A549 (cell line): ENCODE data around the gene SLC8A1.

Source experiments
- HDAC2 ChIP-seq: fragments of 200-600 bp; sonication (generic); IDR thresholded peaks from 2 replicates; pipeline ENCODE4 v1.6.1; 2016
- MAFK ChIP-seq: fragments of 450-650 bp; IDR thresholded peaks from 2 replicates; pipeline ENCODE4 v1.6.1; 2014; ENCODE audit not compliant: partially characterized antibody
- NR3C1 ChIP-seq: fragments of >200 bp; sonication (Bioruptor Twin); formaldehyde crosslinking; IDR thresholded peaks from 3 replicates; pipeline ENCODE4 v1.6.1; 2017
- PHF8 ChIP-seq: fragments of 200-600 bp; sonication (generic); IDR thresholded peaks from 2 replicates; pipeline ENCODE4 v1.6.1; 2016; ENCODE audit warnings: low read depth, mild to moderate bottlenecking, antibody characterized with exemption, moderate library complexity, borderline replicate concordance
- POLR2A ChIP-seq: IDR thresholded peaks from 2 replicates; pipeline ENCODE4 v1.6.1; 2012; ENCODE audit warnings: mild to moderate bottlenecking, low read length
- POLR2AphosphoS2 ChIP-seq: conservative IDR thresholded peaks from 2 replicates; pipeline ENCODE4 v1.6.1; 2012; ENCODE audit warnings: low read length, improper control_type of control experiment, inconsistent platforms
- RAD21 ChIP-seq, 2 experiments: fragments of >200 bp in 1 of 2; sonication (Bioruptor Twin) in 1 of 2; formaldehyde crosslinking in 1 of 2; IDR thresholded peaks in 1 of 2; conservative IDR thresholded peaks in 1 of 2; 2 replicates in 1 of 2; 3 replicates in 1 of 2; pipeline ENCODE4 v1.6.1; 2012 to 2018; ENCODE audit warnings: inconsistent platforms in 1 of 2
- RFX5 ChIP-seq: fragments of 450-650 bp; IDR thresholded peaks from 2 replicates; pipeline ENCODE4 v1.7.1; 2014; ENCODE audit warnings: antibody characterized with exemption, mild to moderate bottlenecking, moderate library complexity
- TF ChIP-seq, protein P1 (sequence below): fragments of >200 bp; sonication (Bioruptor Twin); formaldehyde crosslinking; IDR thresholded peaks from 3 replicates; pipeline ENCODE4 v1.5.1; 2016
- TF ChIP-seq, protein P2 (sequence below): fragments of 150-350 bp; IDR thresholded peaks from 2 replicates; pipeline ENCODE4 v1.6.1; 2014; ENCODE audit warnings: low read depth, mild to moderate bottlenecking, low read length
- TF ChIP-seq, protein P3 (sequence below): fragments of 450-650 bp; IDR thresholded peaks from 2 replicates; pipeline ENCODE4 v1.6.1; 2014; ENCODE audit warnings: antibody characterized with exemption
- TF ChIP-seq, protein P4 (sequence below): IDR thresholded peaks from 2 replicates; pipeline ENCODE4 v1.6.1; 2012

DNA sequence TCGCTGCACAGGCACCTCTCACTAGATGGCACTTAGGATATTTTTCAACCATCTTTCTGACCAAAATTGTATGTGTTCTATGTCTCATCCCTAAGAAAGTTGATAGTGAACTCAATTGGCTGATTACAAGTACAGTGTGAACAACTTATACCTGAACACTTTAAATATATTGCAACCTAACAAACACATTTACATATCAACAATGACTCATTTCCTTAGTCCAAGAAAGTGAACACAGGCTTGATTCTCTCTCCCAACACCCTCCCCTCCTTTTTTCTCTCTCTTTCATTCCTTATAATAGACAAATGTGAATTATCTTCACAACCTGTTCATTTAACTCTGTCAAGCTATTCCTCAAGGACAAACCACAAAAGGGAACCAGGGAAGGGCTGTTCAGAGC lies 192.0 kb downstream of the SLC8A1 start:
- TF ChIP-seq POLR2AphosphoS2 (no peak), POLR2A (no peak), NR3C1 (no peak), MAFK (no peak), HDAC2 (no peak), RAD21 (conservative IDR thresholded peaks at IDR 0.05 in 1 of 2, IDR thresholded peaks at IDR 0.05 in 1 of 2) (no peak), PHF8 (no peak), RFX5 (no peak)
- TF ChIP-seq, protein P1, sequence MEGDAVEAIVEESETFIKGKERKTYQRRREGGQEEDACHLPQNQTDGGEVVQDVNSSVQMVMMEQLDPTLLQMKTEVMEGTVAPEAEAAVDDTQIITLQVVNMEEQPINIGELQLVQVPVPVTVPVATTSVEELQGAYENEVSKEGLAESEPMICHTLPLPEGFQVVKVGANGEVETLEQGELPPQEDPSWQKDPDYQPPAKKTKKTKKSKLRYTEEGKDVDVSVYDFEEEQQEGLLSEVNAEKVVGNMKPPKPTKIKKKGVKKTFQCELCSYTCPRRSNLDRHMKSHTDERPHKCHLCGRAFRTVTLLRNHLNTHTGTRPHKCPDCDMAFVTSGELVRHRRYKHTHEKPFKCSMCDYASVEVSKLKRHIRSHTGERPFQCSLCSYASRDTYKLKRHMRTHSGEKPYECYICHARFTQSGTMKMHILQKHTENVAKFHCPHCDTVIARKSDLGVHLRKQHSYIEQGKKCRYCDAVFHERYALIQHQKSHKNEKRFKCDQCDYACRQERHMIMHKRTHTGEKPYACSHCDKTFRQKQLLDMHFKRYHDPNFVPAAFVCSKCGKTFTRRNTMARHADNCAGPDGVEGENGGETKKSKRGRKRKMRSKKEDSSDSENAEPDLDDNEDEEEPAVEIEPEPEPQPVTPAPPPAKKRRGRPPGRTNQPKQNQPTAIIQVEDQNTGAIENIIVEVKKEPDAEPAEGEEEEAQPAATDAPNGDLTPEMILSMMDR: no peak
- TF ChIP-seq, protein P2, sequence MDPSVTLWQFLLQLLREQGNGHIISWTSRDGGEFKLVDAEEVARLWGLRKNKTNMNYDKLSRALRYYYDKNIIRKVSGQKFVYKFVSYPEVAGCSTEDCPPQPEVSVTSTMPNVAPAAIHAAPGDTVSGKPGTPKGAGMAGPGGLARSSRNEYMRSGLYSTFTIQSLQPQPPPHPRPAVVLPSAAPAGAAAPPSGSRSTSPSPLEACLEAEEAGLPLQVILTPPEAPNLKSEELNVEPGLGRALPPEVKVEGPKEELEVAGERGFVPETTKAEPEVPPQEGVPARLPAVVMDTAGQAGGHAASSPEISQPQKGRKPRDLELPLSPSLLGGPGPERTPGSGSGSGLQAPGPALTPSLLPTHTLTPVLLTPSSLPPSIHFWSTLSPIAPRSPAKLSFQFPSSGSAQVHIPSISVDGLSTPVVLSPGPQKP: no peak
- TF ChIP-seq, protein P3, sequence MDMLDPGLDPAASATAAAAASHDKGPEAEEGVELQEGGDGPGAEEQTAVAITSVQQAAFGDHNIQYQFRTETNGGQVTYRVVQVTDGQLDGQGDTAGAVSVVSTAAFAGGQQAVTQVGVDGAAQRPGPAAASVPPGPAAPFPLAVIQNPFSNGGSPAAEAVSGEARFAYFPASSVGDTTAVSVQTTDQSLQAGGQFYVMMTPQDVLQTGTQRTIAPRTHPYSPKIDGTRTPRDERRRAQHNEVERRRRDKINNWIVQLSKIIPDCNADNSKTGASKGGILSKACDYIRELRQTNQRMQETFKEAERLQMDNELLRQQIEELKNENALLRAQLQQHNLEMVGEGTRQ: no peak
- TF ChIP-seq, protein P4, sequence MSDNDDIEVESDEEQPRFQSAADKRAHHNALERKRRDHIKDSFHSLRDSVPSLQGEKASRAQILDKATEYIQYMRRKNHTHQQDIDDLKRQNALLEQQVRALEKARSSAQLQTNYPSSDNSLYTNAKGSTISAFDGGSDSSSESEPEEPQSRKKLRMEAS: no peak
